ENCODE results near the gene TRAPPC6A. TPM values are rescaled to one million over a fixed set of nuclear protein-coding genes. Genes with fewer than 3 reads are reported as not detected.

The TRAPPC6A gene
- total and polyA plus RNA-seq, 9 of the 15 experiments (the other 6 are each of a cell fraction or from before 2014, with no cell fraction given), result 0.82 to 23.6 (median 11.6) TPM

- TF ChIP-seq, protein P1, sequence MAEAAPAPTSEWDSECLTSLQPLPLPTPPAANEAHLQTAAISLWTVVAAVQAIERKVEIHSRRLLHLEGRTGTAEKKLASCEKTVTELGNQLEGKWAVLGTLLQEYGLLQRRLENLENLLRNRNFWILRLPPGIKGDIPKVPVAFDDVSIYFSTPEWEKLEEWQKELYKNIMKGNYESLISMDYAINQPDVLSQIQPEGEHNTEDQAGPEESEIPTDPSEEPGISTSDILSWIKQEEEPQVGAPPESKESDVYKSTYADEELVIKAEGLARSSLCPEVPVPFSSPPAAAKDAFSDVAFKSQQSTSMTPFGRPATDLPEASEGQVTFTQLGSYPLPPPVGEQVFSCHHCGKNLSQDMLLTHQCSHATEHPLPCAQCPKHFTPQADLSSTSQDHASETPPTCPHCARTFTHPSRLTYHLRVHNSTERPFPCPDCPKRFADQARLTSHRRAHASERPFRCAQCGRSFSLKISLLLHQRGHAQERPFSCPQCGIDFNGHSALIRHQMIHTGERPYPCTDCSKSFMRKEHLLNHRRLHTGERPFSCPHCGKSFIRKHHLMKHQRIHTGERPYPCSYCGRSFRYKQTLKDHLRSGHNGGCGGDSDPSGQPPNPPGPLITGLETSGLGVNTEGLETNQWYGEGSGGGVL (CRISPR knock-in tag; IDR thresholded peaks at IDR 0.05), result no peak
- no peak for TF ChIP-seq ZNF3 (CRISPR knock-in tag; IDR thresholded peaks at IDR 0.05)
- no peak for TF ChIP-seq PPARD (CRISPR knock-in tag; IDR thresholded peaks at IDR 0.05)
- TF ChIP-seq, protein P2, sequence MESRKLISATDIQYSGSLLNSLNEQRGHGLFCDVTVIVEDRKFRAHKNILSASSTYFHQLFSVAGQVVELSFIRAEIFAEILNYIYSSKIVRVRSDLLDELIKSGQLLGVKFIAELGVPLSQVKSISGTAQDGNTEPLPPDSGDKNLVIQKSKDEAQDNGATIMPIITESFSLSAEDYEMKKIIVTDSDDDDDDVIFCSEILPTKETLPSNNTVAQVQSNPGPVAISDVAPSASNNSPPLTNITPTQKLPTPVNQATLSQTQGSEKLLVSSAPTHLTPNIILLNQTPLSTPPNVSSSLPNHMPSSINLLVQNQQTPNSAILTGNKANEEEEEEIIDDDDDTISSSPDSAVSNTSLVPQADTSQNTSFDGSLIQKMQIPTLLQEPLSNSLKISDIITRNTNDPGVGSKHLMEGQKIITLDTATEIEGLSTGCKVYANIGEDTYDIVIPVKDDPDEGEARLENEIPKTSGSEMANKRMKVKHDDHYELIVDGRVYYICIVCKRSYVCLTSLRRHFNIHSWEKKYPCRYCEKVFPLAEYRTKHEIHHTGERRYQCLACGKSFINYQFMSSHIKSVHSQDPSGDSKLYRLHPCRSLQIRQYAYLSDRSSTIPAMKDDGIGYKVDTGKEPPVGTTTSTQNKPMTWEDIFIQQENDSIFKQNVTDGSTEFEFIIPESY (CRISPR knock-in tag; IDR thresholded peaks at IDR 0.05), result peak; percentile 98
- no peak for TF ChIP-seq IRF1 (CRISPR knock-in tag; IDR thresholded peaks at IDR 0.05; ENCODE audit: borderline replicate concordance)
- TF ChIP-seq CEBPG (CRISPR knock-in tag; IDR thresholded peaks at IDR 0.05), result no peak
- no peak for TF ChIP-seq CEBPG (tag; conservative IDR thresholded peaks at IDR 0.05 in 1 of 2, IDR thresholded peaks at IDR 0.05 in 1 of 2)
- no peak for TF ChIP-seq ZC3H11A (IDR thresholded peaks at IDR 0.05; ENCODE audit: low read depth, low read length)
- TF ChIP-seq ERF (CRISPR knock-in tag; IDR thresholded peaks at IDR 0.05), result no peak
- TF ChIP-seq THRAP3 (IDR thresholded peaks at IDR 0.05; ENCODE audit: borderline replicate concordance), result no peak
- no peak for TF ChIP-seq DLX4 (CRISPR knock-in tag; IDR thresholded peaks at IDR 0.05)
- TF ChIP-seq NRF1 (conservative IDR thresholded peaks at IDR 0.05 in 1 of 2, IDR thresholded peaks at IDR 0.05 in 1 of 2), result peak in 1 of 2 experiments; percentile 52; a peak in 3 of 4 replicates
- no peak for TF ChIP-seq MEF2D (tag; conservative IDR thresholded peaks at IDR 0.05; ENCODE audit: low read depth)
- TF ChIP-seq, protein P3, sequence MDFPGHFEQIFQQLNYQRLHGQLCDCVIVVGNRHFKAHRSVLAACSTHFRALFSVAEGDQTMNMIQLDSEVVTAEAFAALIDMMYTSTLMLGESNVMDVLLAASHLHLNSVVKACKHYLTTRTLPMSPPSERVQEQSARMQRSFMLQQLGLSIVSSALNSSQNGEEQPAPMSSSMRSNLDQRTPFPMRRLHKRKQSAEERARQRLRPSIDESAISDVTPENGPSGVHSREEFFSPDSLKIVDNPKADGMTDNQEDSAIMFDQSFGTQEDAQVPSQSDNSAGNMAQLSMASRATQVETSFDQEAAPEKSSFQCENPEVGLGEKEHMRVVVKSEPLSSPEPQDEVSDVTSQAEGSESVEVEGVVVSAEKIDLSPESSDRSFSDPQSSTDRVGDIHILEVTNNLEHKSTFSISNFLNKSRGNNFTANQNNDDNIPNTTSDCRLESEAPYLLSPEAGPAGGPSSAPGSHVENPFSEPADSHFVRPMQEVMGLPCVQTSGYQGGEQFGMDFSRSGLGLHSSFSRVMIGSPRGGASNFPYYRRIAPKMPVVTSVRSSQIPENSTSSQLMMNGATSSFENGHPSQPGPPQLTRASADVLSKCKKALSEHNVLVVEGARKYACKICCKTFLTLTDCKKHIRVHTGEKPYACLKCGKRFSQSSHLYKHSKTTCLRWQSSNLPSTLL (IDR thresholded peaks at IDR 0.05), result no peak
- no peak for TF ChIP-seq FUS (optimal IDR thresholded peaks at IDR 0.05; ENCODE audit: low read depth, low read length)
- no peak for TF ChIP-seq TCF7L2 (IDR thresholded peaks at IDR 0.05; ENCODE audit: low read depth, low read length)
- no peak for TF ChIP-seq ZNF695 (CRISPR knock-in tag; IDR thresholded peaks at IDR 0.05)
- TF ChIP-seq PCBP2 (IDR thresholded peaks at IDR 0.05; ENCODE audit: low read depth, low read length, poor library complexity, severe bottlenecking), result no peak
- no peak for TF ChIP-seq ZNF785 (CRISPR knock-in tag; IDR thresholded peaks at IDR 0.05)
- no peak for TF ChIP-seq KAT2B (IDR thresholded peaks at IDR 0.05; ENCODE audit: low read depth, low read length)
Measured at GRCh38 chr19:45153339-45154063, 24.5 kb downstream of the TRAPPC6A start (continued).

All from K562 (cell line).